ENCODE data around the gene AKAP13. TPM values are rescaled to one million over a fixed set of nuclear protein-coding genes. Genes with fewer than 3 reads are reported as not detected.

Gene AKAP13, protein sequence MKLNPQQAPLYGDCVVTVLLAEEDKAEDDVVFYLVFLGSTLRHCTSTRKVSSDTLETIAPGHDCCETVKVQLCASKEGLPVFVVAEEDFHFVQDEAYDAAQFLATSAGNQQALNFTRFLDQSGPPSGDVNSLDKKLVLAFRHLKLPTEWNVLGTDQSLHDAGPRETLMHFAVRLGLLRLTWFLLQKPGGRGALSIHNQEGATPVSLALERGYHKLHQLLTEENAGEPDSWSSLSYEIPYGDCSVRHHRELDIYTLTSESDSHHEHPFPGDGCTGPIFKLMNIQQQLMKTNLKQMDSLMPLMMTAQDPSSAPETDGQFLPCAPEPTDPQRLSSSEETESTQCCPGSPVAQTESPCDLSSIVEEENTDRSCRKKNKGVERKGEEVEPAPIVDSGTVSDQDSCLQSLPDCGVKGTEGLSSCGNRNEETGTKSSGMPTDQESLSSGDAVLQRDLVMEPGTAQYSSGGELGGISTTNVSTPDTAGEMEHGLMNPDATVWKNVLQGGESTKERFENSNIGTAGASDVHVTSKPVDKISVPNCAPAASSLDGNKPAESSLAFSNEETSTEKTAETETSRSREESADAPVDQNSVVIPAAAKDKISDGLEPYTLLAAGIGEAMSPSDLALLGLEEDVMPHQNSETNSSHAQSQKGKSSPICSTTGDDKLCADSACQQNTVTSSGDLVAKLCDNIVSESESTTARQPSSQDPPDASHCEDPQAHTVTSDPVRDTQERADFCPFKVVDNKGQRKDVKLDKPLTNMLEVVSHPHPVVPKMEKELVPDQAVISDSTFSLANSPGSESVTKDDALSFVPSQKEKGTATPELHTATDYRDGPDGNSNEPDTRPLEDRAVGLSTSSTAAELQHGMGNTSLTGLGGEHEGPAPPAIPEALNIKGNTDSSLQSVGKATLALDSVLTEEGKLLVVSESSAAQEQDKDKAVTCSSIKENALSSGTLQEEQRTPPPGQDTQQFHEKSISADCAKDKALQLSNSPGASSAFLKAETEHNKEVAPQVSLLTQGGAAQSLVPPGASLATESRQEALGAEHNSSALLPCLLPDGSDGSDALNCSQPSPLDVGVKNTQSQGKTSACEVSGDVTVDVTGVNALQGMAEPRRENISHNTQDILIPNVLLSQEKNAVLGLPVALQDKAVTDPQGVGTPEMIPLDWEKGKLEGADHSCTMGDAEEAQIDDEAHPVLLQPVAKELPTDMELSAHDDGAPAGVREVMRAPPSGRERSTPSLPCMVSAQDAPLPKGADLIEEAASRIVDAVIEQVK (N-terminal part only)
- total RNA-seq = 57.6 and 67.5 TPM in 2 replicates

DNA sequence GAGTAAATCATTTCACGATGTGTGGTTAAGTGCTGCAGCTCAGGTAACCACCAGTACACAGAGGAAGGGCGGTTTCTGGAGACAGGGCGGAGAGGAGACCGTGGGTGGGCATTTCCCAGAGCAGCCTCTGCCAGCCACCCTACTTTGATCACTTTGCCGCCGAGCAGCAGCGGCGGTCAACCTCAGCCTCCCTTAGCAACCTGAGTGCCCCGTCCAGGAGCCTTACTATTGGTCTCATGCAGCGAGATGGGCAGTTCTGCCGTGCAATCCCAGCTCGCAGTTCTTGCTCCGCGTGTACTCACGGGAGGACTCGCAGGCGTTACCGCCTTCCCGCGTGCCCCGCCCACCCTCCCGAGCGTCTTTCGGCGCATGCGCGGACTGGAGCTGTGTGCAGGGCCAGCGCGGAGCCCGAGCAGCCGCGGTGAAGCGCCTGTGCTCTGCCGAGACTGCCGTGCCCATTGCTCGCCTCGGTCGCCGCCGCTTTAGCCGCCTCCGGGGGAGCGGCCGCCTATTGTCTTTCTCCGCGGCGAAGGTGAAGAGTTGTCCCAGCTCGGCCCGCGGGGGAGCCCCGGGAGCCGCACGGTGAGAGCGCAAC lies at the start of gene AKAP13:
Gene AKAP13, plus strand, starts transcription at position 387 of the 595 bp plus-strand sequence. CDS start 105,118 bp downstream, outside the sequence.

DNA sequence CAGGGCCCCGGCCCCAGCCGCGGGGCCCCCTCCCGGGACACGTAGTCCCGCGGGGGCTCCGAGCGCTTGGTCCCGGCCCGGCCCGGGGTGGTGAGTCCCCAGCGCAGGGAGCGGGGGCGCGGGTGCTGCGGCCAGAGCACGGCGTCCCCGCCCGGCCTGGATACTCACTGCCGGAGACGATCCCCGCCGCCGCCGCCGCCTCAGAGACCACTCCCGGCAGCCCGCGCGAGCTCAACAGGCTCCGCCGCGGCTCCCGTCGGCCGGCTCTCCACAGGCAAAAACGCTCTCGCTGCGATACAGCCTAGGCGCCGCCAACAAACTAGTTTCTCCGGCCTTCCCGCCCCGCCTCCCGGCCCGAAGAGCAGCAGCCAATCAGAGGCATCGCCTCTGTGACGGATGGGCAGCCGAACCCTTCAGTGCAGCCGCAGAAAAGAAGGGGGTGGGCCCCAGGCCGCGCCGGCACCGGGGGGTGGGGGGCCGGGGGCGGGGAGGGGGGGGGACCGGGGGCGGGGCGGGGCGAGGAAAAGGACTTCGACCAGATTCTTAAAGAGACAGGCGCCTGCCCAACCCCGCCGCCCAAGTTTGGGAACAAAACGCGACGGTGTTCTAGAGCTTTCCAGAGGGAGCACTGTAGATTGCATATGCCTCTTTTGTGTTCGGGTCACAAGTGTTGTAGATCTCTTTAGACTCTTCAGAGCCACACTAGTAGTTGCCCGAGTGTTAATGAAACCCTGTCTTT lies 414.4 kb downstream of the AKAP13 start, which contains the start of gene KLHL25:
Gene KLHL25, minus strand, starts transcription at position 328 of the 739 bp plus-strand sequence. CDS start 25,115 bp downstream, outside the sequence.

